ENCODE results near the gene ACTL8. TPM values are rescaled to one million over a fixed set of nuclear protein-coding genes. Genes with fewer than 3 reads are reported as not detected.

ACTL8 gene
- total RNA-seq, 1 experiment from 2014 or later = not detected

- ChIA-PET POLR2A (no interaction called here), CTCF (interaction anchor here (0.6 kb wide), 1 partner anchor 39 kb away, joined by 3 read pairs; no protein-coding TSS in a partner anchor)
- DNase-seq (ENCODE audit: low read depth, low spot score) (no peak), ATAC-seq (no peak)
- Histone ChIP-seq H3K9me3 (ENCODE audit: control insufficient read depth, insufficient read depth, low read depth, low read length) (no peaks in the 10 kb centered on the region), H3K4me3 (ENCODE audit: low read depth in 2 of 2, low read length in 2 of 2) (no peak overlapping the region), H3K4me1 (ENCODE audit: control insufficient read depth, insufficient read depth, low read length) (no peaks in the 10 kb centered on the region), H3K27me3 (ENCODE audit: control insufficient read depth, insufficient read depth, low read length) (no peaks in the 10 kb centered on the region), H3K27ac (ENCODE audit: low read length) (no peak overlapping the region), H3K36me3 (ENCODE audit: control insufficient read depth, insufficient read depth, low read length) (no peaks in the 10 kb centered on the region)
- TF ChIP-seq POLR2AphosphoS5 (IDR thresholded peaks at IDR 0.05; ENCODE audit: low read depth, low read length) (no peak), SIN3A (IDR thresholded peaks at IDR 0.05; ENCODE audit: borderline replicate concordance, insufficient read depth, low read depth, low read length) (no peak), CTCF (IDR thresholded peaks at IDR 0.05) (no peak), REST (IDR thresholded peaks at IDR 0.05; ENCODE audit: insufficient read depth in 1 of 2, low read depth in 2 of 2, low read length in 1 of 2) (no peak), TCF7L2 (IDR thresholded peaks at IDR 0.05; ENCODE audit: low read depth, low read length) (no peak)
- in situ Hi-C loops (cut with HindIII; ENCODE audit: low pct_unique_long_range_greater_than_20kb, low sequenced_read_pairs) (no loop called here), intact Hi-C loops (cut with micrococcal nuclease; ENCODE audit: unreplicated experiment) (no loop called here)
- BruUV-seq (replicated peaks) = no TSS peak
Measured at GRCh38 chr1:17725084-17725719, 29.9 kb upstream of the ACTL8 start.

- H3K4me3 ChIP-seq (ENCODE audit: low read depth in 2 of 2, low read length in 2 of 2) = no peak overlapping the region
- H3K27ac ChIP-seq (ENCODE audit: low read length) = no peak overlapping the region
- H3K4me1 ChIP-seq (ENCODE audit: control insufficient read depth, insufficient read depth, low read length) = no peaks in the 10 kb centered on the region
- no peaks in the 10 kb centered on the region for H3K27me3 ChIP-seq (ENCODE audit: control insufficient read depth, insufficient read depth, low read length)
- no TSS peak for BruUV-seq (replicated peaks)
- ATAC-seq = 0 out of 2 replicates have a peak, but pooled peaks have one; percentile 17
- H3K9me3 ChIP-seq (ENCODE audit: control insufficient read depth, insufficient read depth, low read depth, low read length) = no peaks in the 10 kb centered on the region
- CTCF ChIA-PET = no interaction called here
- intact Hi-C loops (cut with micrococcal nuclease; ENCODE audit: unreplicated experiment) = no loop called here
- DNase-seq (ENCODE audit: low read depth, low spot score) = no peak
- in situ Hi-C loops (cut with HindIII; ENCODE audit: low pct_unique_long_range_greater_than_20kb, low sequenced_read_pairs) = no loop called here
- POLR2A ChIA-PET = no interaction called here
- no peaks in the 10 kb centered on the region for H3K36me3 ChIP-seq (ENCODE audit: control insufficient read depth, insufficient read depth, low read length)
- TF ChIP-seq REST (IDR thresholded peaks at IDR 0.05; ENCODE audit: insufficient read depth in 1 of 2, low read depth in 2 of 2, low read length in 1 of 2) (no peak), CTCF (IDR thresholded peaks at IDR 0.05) (no peak), TCF7L2 (IDR thresholded peaks at IDR 0.05; ENCODE audit: low read depth, low read length) (no peak), SIN3A (IDR thresholded peaks at IDR 0.05; ENCODE audit: borderline replicate concordance, insufficient read depth, low read depth, low read length) (no peak), POLR2AphosphoS5 (IDR thresholded peaks at IDR 0.05; ENCODE audit: low read depth, low read length) (no peak)
Measured at GRCh38 chr1:17725811-17726582, 29.1 kb upstream of the ACTL8 start.

Data from Panc1 (cell line).